ENCODE data around the gene PHYKPL. TPM values are rescaled to one million over a fixed set of nuclear protein-coding genes. Genes with fewer than 3 reads are reported as not detected.
"Not testable (repeated sequence)": the region's sequence is repeated elsewhere in the genome, so short reads cannot be mapped to it uniquely, and the experiment has no call there.

The PHYKPL gene
- total RNA-seq, 1 donor from 2014 or later = 89.7 TPM

- Mint-ChIP-seq H3K4me1 (ENCODE audit: low read depth, unreplicated experiment) (no peaks in the 10 kb centered on the region), H3K36me3 (ENCODE audit: unreplicated experiment) (no peaks in the 10 kb centered on the region), H3K27me3 (ENCODE audit: unreplicated experiment) (peaks cover 6% of the 10 kb centered on the region), H3K9me3 (ENCODE audit: unreplicated experiment) (peaks cover 6% of the 10 kb centered on the region), H3K4me3 (ENCODE audit: unreplicated experiment) (no peak overlapping the region), H3K27ac (ENCODE audit: unreplicated experiment) (no peak overlapping the region)
- TF ChIP-seq CTCF (IDR thresholded peaks at IDR 0.05; ENCODE audit: partially characterized antibody, unreplicated experiment) = no peak
- no peak for DNase-seq
Measured at GRCh38 chr5:178199581-178200434, 32.8 kb downstream of the PHYKPL start.

GRCh38 chr5:178198706-178199105 lies 33.9 kb downstream of the PHYKPL start:
- DNase-seq = no peak
- TF ChIP-seq CTCF (IDR thresholded peaks at IDR 0.05; ENCODE audit: partially characterized antibody, unreplicated experiment) = no peak
- Mint-ChIP-seq H3K27me3 (ENCODE audit: unreplicated experiment) (peaks cover 3% of the 10 kb centered on the region), H3K9me3 (ENCODE audit: unreplicated experiment) (peaks cover 2% of the 10 kb centered on the region), H3K4me1 (ENCODE audit: low read depth, unreplicated experiment) (no peaks in the 10 kb centered on the region), H3K4me3 (ENCODE audit: unreplicated experiment) (no peak overlapping the region), H3K36me3 (ENCODE audit: unreplicated experiment) (no peaks in the 10 kb centered on the region), H3K27ac (ENCODE audit: unreplicated experiment) (no peak overlapping the region)

- not testable (repeated sequence) for DNase-seq; H3K27me3 Mint-ChIP-seq (ENCODE audit: unreplicated experiment); H3K27ac Mint-ChIP-seq (ENCODE audit: unreplicated experiment); H3K4me1 Mint-ChIP-seq (ENCODE audit: low read depth, unreplicated experiment); H3K4me3 Mint-ChIP-seq (ENCODE audit: unreplicated experiment); H3K9me3 Mint-ChIP-seq (ENCODE audit: unreplicated experiment); H3K36me3 Mint-ChIP-seq (ENCODE audit: unreplicated experiment)
Measured at GRCh38 chr5:178198151-178198550, 34.5 kb downstream of the PHYKPL start.

- H3K36me3 Mint-ChIP-seq (ENCODE audit: unreplicated experiment) = peaks cover 4% of the 10 kb centered on the region
- peaks cover 3% of the 10 kb centered on the region for H3K27me3 Mint-ChIP-seq (ENCODE audit: unreplicated experiment)
- TF ChIP-seq CTCF (IDR thresholded peaks at IDR 0.05; ENCODE audit: partially characterized antibody, unreplicated experiment) = peak; percentile 57
- no peaks in the 10 kb centered on the region for H3K4me1 Mint-ChIP-seq (ENCODE audit: low read depth, unreplicated experiment)
- peak; percentile 54 for DNase-seq
- H3K27ac Mint-ChIP-seq (ENCODE audit: unreplicated experiment) = no peak overlapping the region
- peaks cover 4% of the 10 kb centered on the region for H3K9me3 Mint-ChIP-seq (ENCODE audit: unreplicated experiment)
- H3K4me3 Mint-ChIP-seq (ENCODE audit: unreplicated experiment) = no peak overlapping the region
Measured at GRCh38 chr5:178196986-178197385, 35.6 kb downstream of the PHYKPL start.

GRCh38 chr5:178196281-178196812 lies 36.3 kb downstream of the PHYKPL start:
- DNase-seq = no peak
- no peak overlapping the region for H3K27ac Mint-ChIP-seq (ENCODE audit: unreplicated experiment)

More at GRCh38 chr5:178196281-178196812, 36.3 kb downstream of the PHYKPL start:
- no peak for TF ChIP-seq CTCF (IDR thresholded peaks at IDR 0.05; ENCODE audit: partially characterized antibody, unreplicated experiment)
- Mint-ChIP-seq H3K27me3 (ENCODE audit: unreplicated experiment) (peaks cover 3% of the 10 kb centered on the region), H3K36me3 (ENCODE audit: unreplicated experiment) (peaks cover 4% of the 10 kb centered on the region), H3K4me3 (ENCODE audit: unreplicated experiment) (no peak overlapping the region), H3K4me1 (ENCODE audit: low read depth, unreplicated experiment) (no peaks in the 10 kb centered on the region), H3K9me3 (ENCODE audit: unreplicated experiment) (peaks cover 4% of the 10 kb centered on the region)
